Stomach (tissue), 9 donors: Measurements from ENCODE around the gene HOXB3. TPM values are rescaled to one million over a fixed set of nuclear protein-coding genes. Genes with fewer than 3 reads are reported as not detected.
"Not testable (repeated sequence)": the region's sequence is repeated elsewhere in the genome, so short reads cannot be mapped to it uniquely, and the experiment has no call there.

ENCODE experiments used
- DNase-seq, 2 donors: peaks; one replicate each; pipeline versions ENCODE4 v3.0.0 to v3.0.0-alpha.2; 2013 to 2019
- H3K27ac ChIP-seq, 5 donors: fragments of 200-600 bp in 4 of 5; sonication (generic) in 4 of 5; one replicate each; pipeline ENCODE4 v1.5.1; 2013 to 2019; ENCODE audit warnings: mild to moderate bottlenecking in 1 of 5, moderate library complexity in 1 of 5
- H3K27me3 ChIP-seq, 3 donors: fragments of 200-600 bp; sonication (generic); one replicate each; pipeline ENCODE4 v1.5.1; 2017 to 2019; ENCODE audit warnings: mixed run types in 1 of 3
- H3K36me3 ChIP-seq, 4 donors: fragments of 200-600 bp; sonication (generic); 1 replicate in 3 of 4; 2 replicates in 1 of 4; pipeline ENCODE4 v1.5.1; 2016 to 2019
- H3K4me1 ChIP-seq, 4 donors: fragments of 200-600 bp; sonication (generic); one replicate each; pipeline ENCODE4 v1.5.1; 2016 to 2019
- H3K4me3 ChIP-seq, 4 donors: fragments of 200-600 bp; sonication (generic) in 3 of 4; one replicate each; pipeline ENCODE4 v1.5.1; 2016 to 2019; ENCODE audit warnings: mild to moderate bottlenecking in 1 of 4
- H3K9me3 ChIP-seq, 4 donors: fragments of 200-600 bp; sonication (generic); one replicate each; pipeline ENCODE4 v1.5.1; 2016 to 2019
- CTCF ChIP-seq, 7 experiments: fragments of 450-650 bp in 4 of 7; fragments of 200-600 bp in 3 of 7; sonication (generic) in 3 of 7; IDR thresholded peaks; one replicate each; pipeline ENCODE4 v1.5.1; 2016 to 2019; ENCODE audit warnings: antibody characterized with exemption in 7 of 7, control low read depth in 2 of 7, mild to moderate bottlenecking in 1 of 7
- EP300 ChIP-seq: sonication (generic); formaldehyde crosslinking; IDR thresholded peaks from one replicate; pipeline ENCODE4 v1.6.1; 2017; ENCODE audit warnings: antibody characterized with exemption
- POLR2A ChIP-seq, 4 donors: fragments of 450-650 bp; IDR thresholded peaks; one replicate each; pipeline ENCODE4 v1.6.1; 2016; ENCODE audit warnings: antibody characterized with exemption in 4 of 4, control low read depth in 2 of 4, mild to moderate bottlenecking in 1 of 4, moderate library complexity in 1 of 4
- POLR2AphosphoS5 ChIP-seq, 3 donors: sonication (generic); formaldehyde crosslinking; IDR thresholded peaks; one replicate each; pipeline ENCODE4 v1.6.1; 2016; ENCODE audit warnings: antibody characterized with exemption in 3 of 3
- WGBS, 5 donors: extraction: QIAGEN DNeasy Blood & Tissue Kit in 3 of 5; methylation state at CpG; one replicate each; pipeline versions ENCODE4 v1.1.5 to v1.1.7; 2013 to 2018; 5-methylcytosine and 5-hydroxymethylcytosine counted together
- intact Hi-C: fragments of 100-400 bp; cut with DNase I; formaldehyde crosslinking; loops from one replicate; pipeline ENCODE4 v1.15.1; 2023; ENCODE audit warnings: low total_unique reads
- polyA plus RNA-seq, 3 donors: library from polyadenylated mRNA; stranded (reverse); fragments of 200-250 nt; gene quantifications; one replicate each; pipeline ENCODE4 v1.2.3, GENCODE V29; 2013
- total RNA-seq, 5 donors: library from RNA; depleted of rRNA; stranded (reverse); fragments of >200 nt; gene quantifications; one replicate each; pipeline versions ENCODE4 v1.1.0 to v1.2.3, GENCODE V29; 2014 to 2016
- donor health status: healthy with polysubstance abuse.
- donor health status: Bipolar disorder and iron deficiency.
- donor health status: healthy.

The HOXB3 gene
- total and polyA plus RNA-seq, 8 donors: 2.8 to 77.6 (median 10.3) TPM

- Histone ChIP-seq H3K4me3 (peak overlapping the region; percentile 62 to 75 (median 66)), H3K36me3 (peaks cover 0 to 6% (median 0%) of the 10 kb centered on the region in 4 donors), H3K9me3 (no peaks in the 10 kb centered on the region), H3K27me3 (peaks cover 4 to 59% (median 32%) of the 10 kb centered on the region in 3 donors), H3K27ac (peak overlapping the region; percentile 90 to 95 (median 93)), H3K4me1 (peaks cover 14 to 37% (median 25%) of the 10 kb centered on the region in 4 donors)
- intact Hi-C loops: no loop called here
- no peak for DNase-seq
- WGBS, 5 donors: 18 to 34% (median 28%) methylated on average over 12 of the region's 12 CpGs
- TF ChIP-seq CTCF (IDR thresholded peaks at IDR 0.05): no peak
- no peak for TF ChIP-seq EP300
- no peak for TF ChIP-seq POLR2AphosphoS5 (IDR thresholded peaks at IDR 0.05)
- no peak for TF ChIP-seq POLR2A (IDR thresholded peaks at IDR 0.05)
Measured at GRCh38 chr17:48541036-48541576, 48.9 kb downstream of the HOXB3 start.

GRCh38 chr17:48540213-48540612 is 49.8 kb downstream of the HOXB3 start:
- peak in 1 of 2 donors; percentile 29 for DNase-seq
- peaks cover 7 to 28% (median 18%) of the 10 kb centered on the region in 4 donors for H3K4me1 ChIP-seq
- 82 to 95% (median 92%) methylated on average over 1 of the region's 1 CpG for WGBS, 5 donors
- H3K36me3 ChIP-seq: peaks cover 0 to 6% (median 0%) of the 10 kb centered on the region in 4 donors
- H3K4me3 ChIP-seq: no peak overlapping the region
- no peaks in the 10 kb centered on the region for H3K9me3 ChIP-seq
- intact Hi-C loops: no loop called here
- no peak for TF ChIP-seq POLR2AphosphoS5 (IDR thresholded peaks at IDR 0.05)
- TF ChIP-seq EP300: no peak
- TF ChIP-seq POLR2A (IDR thresholded peaks at IDR 0.05): no peak
- TF ChIP-seq CTCF (IDR thresholded peaks at IDR 0.05): no peak
- peak overlapping the region in 3 of 5 donors; percentile 93 to 95 (median 93) for H3K27ac ChIP-seq
- peaks cover 4 to 50% (median 32%) of the 10 kb centered on the region in 3 donors for H3K27me3 ChIP-seq

GRCh38 chr17:48539177-48539576 is 50.9 kb downstream of the HOXB3 start:
- TF ChIP-seq POLR2A (IDR thresholded peaks at IDR 0.05): no peak
- no peak for TF ChIP-seq EP300
- no peak for TF ChIP-seq POLR2AphosphoS5 (IDR thresholded peaks at IDR 0.05)
- TF ChIP-seq CTCF (IDR thresholded peaks at IDR 0.05): no peak
- DNase-seq: no peak
- WGBS, 5 donors: 61 to 89% (median 82%) methylated on average over 4 of the region's 4 CpGs
- Histone ChIP-seq H3K27me3 (peaks cover 0 to 40% (median 26%) of the 10 kb centered on the region in 3 donors), H3K4me1 (peaks cover 6 to 22% (median 13%) of the 10 kb centered on the region in 4 donors), H3K9me3 (no peaks in the 10 kb centered on the region), H3K36me3 (peaks cover 0 to 6% (median 0%) of the 10 kb centered on the region in 4 donors), H3K27ac (peak overlapping the region in 1 of 5 donors; percentile 26), H3K4me3 (no peak overlapping the region)
- intact Hi-C loops: no loop called here

GRCh38 chr17:48537316-48537715 is 52.7 kb downstream of the HOXB3 start:
- H3K36me3 ChIP-seq: no peaks in the 10 kb centered on the region
- TF ChIP-seq CTCF (IDR thresholded peaks at IDR 0.05) (no peak), POLR2A (IDR thresholded peaks at IDR 0.05) (no peak), POLR2AphosphoS5 (IDR thresholded peaks at IDR 0.05) (no peak), EP300 (no peak)
- no peak overlapping the region for H3K27ac ChIP-seq
- no peaks in the 10 kb centered on the region for H3K9me3 ChIP-seq
- no peak for DNase-seq
- intact Hi-C loops: no loop called here
- 87 to 98% (median 94%) methylated on average over 3 of the region's 3 CpGs for WGBS, 5 donors
- peaks cover 0 to 15% (median 8%) of the 10 kb centered on the region in 4 donors for H3K4me1 ChIP-seq
- H3K27me3 ChIP-seq: peaks cover 0 to 21% (median 9%) of the 10 kb centered on the region in 3 donors
- H3K4me3 ChIP-seq: no peak overlapping the region

- peaks cover 0 to 16% (median 0%) of the 10 kb centered on the region in 3 donors for H3K27me3 ChIP-seq
- H3K36me3 ChIP-seq, H3K27ac ChIP-seq, H3K4me3 ChIP-seq, DNase-seq, H3K9me3 ChIP-seq, intact Hi-C loops: not testable (repeated sequence)
- WGBS, 5 donors: 80 to 88% (median 84%) methylated on average over 9 of the region's 9 CpGs
- peaks cover 0 to 11% (median 6%) of the 10 kb centered on the region in 4 donors for H3K4me1 ChIP-seq
Measured at GRCh38 chr17:48535793-48536559, 54.1 kb downstream of the HOXB3 start.
